Measurements from ENCODE around the gene KYAT1.

The KYAT1 gene

DNA sequence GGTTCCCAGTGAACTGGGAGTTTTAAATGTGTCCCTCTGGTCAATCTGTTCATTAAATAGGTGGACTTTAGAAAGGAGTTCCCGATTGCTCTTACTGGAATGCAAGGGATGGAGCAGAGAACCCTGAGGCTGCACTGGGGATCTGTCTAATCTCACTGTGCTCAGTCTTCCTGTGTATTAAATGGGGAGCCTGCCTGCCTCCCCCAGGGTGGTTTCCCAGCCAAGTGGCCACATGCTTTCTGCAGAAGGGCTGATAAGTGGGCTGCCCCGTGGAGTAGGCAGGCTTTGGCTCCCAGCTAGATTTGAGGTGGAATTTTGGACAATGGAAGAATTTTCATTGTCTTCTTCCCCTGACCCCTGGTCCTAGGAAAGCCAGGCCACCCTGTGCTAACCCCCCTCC lies 25.0 kb upstream of the KYAT1 start:
- no peak overlapping the region for H3K27ac ChIP-seq (ENCODE audit: low read length)
- ATAC-seq (ENCODE audit: insufficient read depth, low read depth) (no peak), DNase-seq (no peak)
- H3K79me2 ChIP-seq (ENCODE audit: insufficient read depth, low read length), result 0 out of 2 replicates have a peak, but pooled peaks cover 5% of the 10 kb centered on the region
- H2AFZ ChIP-seq (ENCODE audit: low read depth, low read length), result no peak overlapping the region
- peaks cover 10% of the 10 kb centered on the region for H3K4me1 ChIP-seq (ENCODE audit: insufficient read depth, low read length)
- no peak overlapping the region for H3K4me3 ChIP-seq (ENCODE audit: low read depth in 1 of 2, low read length in 2 of 2)
- peaks cover 9% of the 10 kb centered on the region for H4K20me1 ChIP-seq (ENCODE audit: insufficient read depth, low read length)
- TF ChIP-seq, protein P1, sequence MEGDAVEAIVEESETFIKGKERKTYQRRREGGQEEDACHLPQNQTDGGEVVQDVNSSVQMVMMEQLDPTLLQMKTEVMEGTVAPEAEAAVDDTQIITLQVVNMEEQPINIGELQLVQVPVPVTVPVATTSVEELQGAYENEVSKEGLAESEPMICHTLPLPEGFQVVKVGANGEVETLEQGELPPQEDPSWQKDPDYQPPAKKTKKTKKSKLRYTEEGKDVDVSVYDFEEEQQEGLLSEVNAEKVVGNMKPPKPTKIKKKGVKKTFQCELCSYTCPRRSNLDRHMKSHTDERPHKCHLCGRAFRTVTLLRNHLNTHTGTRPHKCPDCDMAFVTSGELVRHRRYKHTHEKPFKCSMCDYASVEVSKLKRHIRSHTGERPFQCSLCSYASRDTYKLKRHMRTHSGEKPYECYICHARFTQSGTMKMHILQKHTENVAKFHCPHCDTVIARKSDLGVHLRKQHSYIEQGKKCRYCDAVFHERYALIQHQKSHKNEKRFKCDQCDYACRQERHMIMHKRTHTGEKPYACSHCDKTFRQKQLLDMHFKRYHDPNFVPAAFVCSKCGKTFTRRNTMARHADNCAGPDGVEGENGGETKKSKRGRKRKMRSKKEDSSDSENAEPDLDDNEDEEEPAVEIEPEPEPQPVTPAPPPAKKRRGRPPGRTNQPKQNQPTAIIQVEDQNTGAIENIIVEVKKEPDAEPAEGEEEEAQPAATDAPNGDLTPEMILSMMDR (IDR thresholded peaks at IDR 0.05; ENCODE audit: borderline replicate concordance, extremely low read depth, low read length, poor library complexity, severe bottlenecking), result no peak
- no peak for TF ChIP-seq EZH2 (IDR thresholded peaks at IDR 0.05; ENCODE audit: borderline replicate concordance, low read depth, low read length, severe bottlenecking)
- H3K9ac ChIP-seq (ENCODE audit: low read depth, low read length), result no peak overlapping the region
- no peaks in the 10 kb centered on the region for H3K9me3 ChIP-seq (ENCODE audit: insufficient read depth, low read length, severe bottlenecking)
- H3K27me3 ChIP-seq (ENCODE audit: insufficient read depth, low read length, poor library complexity), result no peaks in the 10 kb centered on the region
- H3K4me2 ChIP-seq (ENCODE audit: insufficient read depth, low read length), result no peak overlapping the region
- H3K36me3 ChIP-seq (ENCODE audit: insufficient read depth, low read length), result peaks cover 46% of the 10 kb centered on the region

DNA sequence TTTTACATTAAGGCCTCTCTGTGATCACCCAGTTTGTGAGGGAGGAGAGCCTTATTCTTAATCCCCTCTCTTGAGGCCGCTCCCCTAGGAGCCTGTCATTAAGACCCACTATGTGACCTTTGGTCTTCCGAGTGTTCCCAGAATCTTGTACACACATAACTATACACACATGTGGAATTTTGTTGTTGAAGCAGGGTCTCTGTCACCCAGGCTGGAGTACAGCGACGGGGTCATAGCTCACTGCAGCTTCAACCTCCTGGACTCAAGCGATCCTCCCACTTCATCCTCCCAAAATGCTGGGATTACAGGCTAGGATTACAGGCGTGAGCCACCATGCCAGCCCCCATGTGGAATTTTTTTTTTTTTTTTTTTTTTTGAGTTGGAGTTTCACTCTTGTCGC lies 24.2 kb upstream of the KYAT1 start:
- TF ChIP-seq, protein P1 (IDR thresholded peaks at IDR 0.05; ENCODE audit: borderline replicate concordance, extremely low read depth, low read length, poor library complexity, severe bottlenecking), result no peak
- no peak for TF ChIP-seq EZH2 (IDR thresholded peaks at IDR 0.05; ENCODE audit: borderline replicate concordance, low read depth, low read length, severe bottlenecking)
- H3K27ac ChIP-seq (ENCODE audit: low read length), result no peak overlapping the region
- peaks cover 10% of the 10 kb centered on the region for H3K4me1 ChIP-seq (ENCODE audit: insufficient read depth, low read length)
- H3K79me2 ChIP-seq (ENCODE audit: insufficient read depth, low read length), result 0 out of 2 replicates have a peak, but pooled peaks cover 5% of the 10 kb centered on the region
- ATAC-seq (ENCODE audit: insufficient read depth, low read depth), result no peak
- H3K4me3 ChIP-seq (ENCODE audit: low read depth in 1 of 2, low read length in 2 of 2), result no peak overlapping the region
- peaks cover 4% of the 10 kb centered on the region for H4K20me1 ChIP-seq (ENCODE audit: insufficient read depth, low read length)
- H3K9me3 ChIP-seq (ENCODE audit: insufficient read depth, low read length, severe bottlenecking), result no peaks in the 10 kb centered on the region
- no peak overlapping the region for H2AFZ ChIP-seq (ENCODE audit: low read depth, low read length)
- H3K36me3 ChIP-seq (ENCODE audit: insufficient read depth, low read length), result peaks cover 42% of the 10 kb centered on the region
- no peak for DNase-seq
- no peak overlapping the region for H3K4me2 ChIP-seq (ENCODE audit: insufficient read depth, low read length)
- H3K9ac ChIP-seq (ENCODE audit: low read depth, low read length), result no peak overlapping the region
- no peaks in the 10 kb centered on the region for H3K27me3 ChIP-seq (ENCODE audit: insufficient read depth, low read length, poor library complexity)

DNA sequence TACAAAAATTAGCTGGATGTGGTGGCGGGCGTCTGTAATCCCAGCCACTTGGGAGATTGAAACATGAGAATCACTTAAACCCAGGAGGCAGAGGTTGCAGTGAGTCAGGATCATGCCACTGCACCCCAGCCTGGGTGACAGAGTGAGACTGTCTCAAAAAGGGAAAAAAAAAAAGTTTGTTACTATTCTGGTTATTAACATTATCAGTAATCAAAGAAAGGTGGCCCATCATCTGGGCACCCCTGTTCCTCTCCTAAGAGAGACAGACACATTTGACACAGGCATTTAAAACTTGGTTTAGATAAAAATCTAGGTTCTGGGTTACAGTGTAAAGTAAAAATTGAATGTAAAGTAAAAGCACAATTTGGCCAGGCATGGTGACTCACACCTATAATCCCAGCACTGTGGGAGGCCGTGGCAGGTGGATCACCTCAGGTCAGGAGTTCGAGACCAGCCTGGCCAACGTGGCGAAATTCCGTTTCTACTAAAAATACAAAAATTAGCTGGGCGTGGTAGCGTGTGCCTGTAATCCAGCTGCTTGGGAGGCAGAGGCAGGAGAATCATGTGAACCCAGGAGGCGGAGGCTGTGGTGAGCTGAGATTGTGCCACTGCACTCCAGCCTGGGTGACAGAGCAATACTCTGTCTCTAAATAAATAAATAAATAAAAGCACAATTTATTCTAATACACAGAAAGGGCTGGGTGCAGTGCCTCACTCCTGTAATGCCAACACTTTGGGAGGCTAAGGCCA lies 22.3 kb upstream of the KYAT1 start:
- no peak overlapping the region for H2AFZ ChIP-seq (ENCODE audit: low read depth, low read length)
- peaks cover 4% of the 10 kb centered on the region for H4K20me1 ChIP-seq (ENCODE audit: insufficient read depth, low read length)
- ATAC-seq (ENCODE audit: insufficient read depth, low read depth) (no peak), DNase-seq (no peak)
- H3K9me3 ChIP-seq (ENCODE audit: insufficient read depth, low read length, severe bottlenecking), result no peaks in the 10 kb centered on the region
- H3K9ac ChIP-seq (ENCODE audit: low read depth, low read length), result no peak overlapping the region
- H3K27ac ChIP-seq (ENCODE audit: low read length), result no peak overlapping the region
- H3K4me2 ChIP-seq (ENCODE audit: insufficient read depth, low read length), result no peak overlapping the region
- H3K4me1 ChIP-seq (ENCODE audit: insufficient read depth, low read length), result peaks cover 10% of the 10 kb centered on the region
- no peak overlapping the region for H3K4me3 ChIP-seq (ENCODE audit: low read depth in 1 of 2, low read length in 2 of 2)
- TF ChIP-seq EZH2 (IDR thresholded peaks at IDR 0.05; ENCODE audit: borderline replicate concordance, low read depth, low read length, severe bottlenecking), result no peak
- TF ChIP-seq, protein P1 (IDR thresholded peaks at IDR 0.05; ENCODE audit: borderline replicate concordance, extremely low read depth, low read length, poor library complexity, severe bottlenecking), result no peak
- H3K27me3 ChIP-seq (ENCODE audit: insufficient read depth, low read length, poor library complexity), result no peaks in the 10 kb centered on the region
- peaks cover 28% of the 10 kb centered on the region for H3K36me3 ChIP-seq (ENCODE audit: insufficient read depth, low read length)
- H3K79me2 ChIP-seq (ENCODE audit: insufficient read depth, low read length), result 0 out of 2 replicates have a peak, but pooled peaks cover 3% of the 10 kb centered on the region

Measured in DND-41 (cell line).